Subcutaneous abdominal adipose tissue (tissue), 5 donors: ENCODE data around the gene UPK3A.

Experiments
- H3K27ac ChIP-seq: one replicate; pipeline ENCODE4 v1.7.0; 2013; ENCODE audit warnings: low read depth, mild to moderate bottlenecking, inconsistent platforms, low read length, moderate library complexity
- H3K27me3 ChIP-seq, 5 donors: one replicate each; pipeline ENCODE4 v1.7.0; 2013; ENCODE audit warnings: low read length in 5 of 5, inconsistent platforms in 1 of 5; ENCODE audit not compliant: control insufficient read depth in 5 of 5, insufficient read depth in 4 of 5
- H3K36me3 ChIP-seq, 5 donors: one replicate each; pipeline ENCODE4 v1.7.0; 2013; ENCODE audit warnings: low read length in 5 of 5; ENCODE audit not compliant: control insufficient read depth in 5 of 5, insufficient read depth in 5 of 5
- H3K4me1 ChIP-seq, 5 donors: one replicate each; pipeline ENCODE4 v1.7.0; 2013; ENCODE audit warnings: low read length in 5 of 5, mild to moderate bottlenecking in 3 of 5, moderate library complexity in 1 of 5; ENCODE audit not compliant: control insufficient read depth in 5 of 5, insufficient read depth in 5 of 5
- H3K4me3 ChIP-seq, 5 donors: one replicate each; pipeline ENCODE4 v1.7.0; 2013; ENCODE audit warnings: low read length in 5 of 5, low read depth in 1 of 5
- H3K9ac ChIP-seq, 5 donors: one replicate each; pipeline ENCODE4 v1.7.0; 2013; ENCODE audit warnings: low read length in 5 of 5, mild to moderate bottlenecking in 4 of 5, moderate library complexity in 3 of 5
- H3K9me3 ChIP-seq, 5 donors: one replicate each; pipeline ENCODE4 v1.7.0; 2013; ENCODE audit warnings: low read length in 5 of 5; ENCODE audit not compliant: control insufficient read depth in 5 of 5
- donor health status: healthy.
- donor health status: healthy.
- donor health status: healthy.
- donor health status: healthy.
- donor health status: healthy.

The UPK3A gene

DNA sequence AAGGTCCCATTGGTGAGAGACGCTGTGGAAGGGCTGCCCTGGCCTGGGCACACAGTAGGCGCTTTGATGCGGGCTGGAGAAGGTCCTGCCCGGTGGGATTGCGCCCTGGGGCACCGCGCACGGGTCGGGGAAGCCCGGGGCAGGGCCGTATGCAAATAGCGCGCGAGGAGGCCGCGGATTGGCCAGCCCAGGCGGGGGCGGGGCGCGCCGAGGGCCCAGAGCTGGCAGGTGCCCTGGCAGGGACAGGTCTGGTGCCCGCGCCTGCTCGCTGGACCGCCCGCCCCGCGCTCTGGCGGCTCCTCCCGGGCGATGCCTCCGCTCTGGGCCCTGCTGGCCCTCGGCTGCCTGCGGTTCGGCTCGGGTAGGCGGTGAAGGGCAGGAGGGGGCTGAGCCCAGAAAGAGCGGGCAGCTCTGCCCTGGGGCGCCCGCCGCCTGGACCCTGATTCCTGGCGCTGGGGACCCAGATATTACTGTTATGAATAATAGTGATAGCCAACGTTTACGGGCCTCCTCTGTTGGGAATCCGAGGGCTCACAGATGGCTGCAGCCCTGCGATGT, at the start of gene UPK3A:
UPK3A (plus strand) TSS at position 245 of the 558 bp plus-strand sequence; CDS start at position 310, 65 bp downstream.
- Histone ChIP-seq H3K27ac (no peak within 1 kb of the TSS), H3K4me3 (peak within 1 kb of the TSS in 3 of 5 donors; percentile 8 to 56 (median 29)), H3K9ac (peak within 1 kb of the TSS in 2 of 5 donors; percentile 39 to 41)

DNA sequence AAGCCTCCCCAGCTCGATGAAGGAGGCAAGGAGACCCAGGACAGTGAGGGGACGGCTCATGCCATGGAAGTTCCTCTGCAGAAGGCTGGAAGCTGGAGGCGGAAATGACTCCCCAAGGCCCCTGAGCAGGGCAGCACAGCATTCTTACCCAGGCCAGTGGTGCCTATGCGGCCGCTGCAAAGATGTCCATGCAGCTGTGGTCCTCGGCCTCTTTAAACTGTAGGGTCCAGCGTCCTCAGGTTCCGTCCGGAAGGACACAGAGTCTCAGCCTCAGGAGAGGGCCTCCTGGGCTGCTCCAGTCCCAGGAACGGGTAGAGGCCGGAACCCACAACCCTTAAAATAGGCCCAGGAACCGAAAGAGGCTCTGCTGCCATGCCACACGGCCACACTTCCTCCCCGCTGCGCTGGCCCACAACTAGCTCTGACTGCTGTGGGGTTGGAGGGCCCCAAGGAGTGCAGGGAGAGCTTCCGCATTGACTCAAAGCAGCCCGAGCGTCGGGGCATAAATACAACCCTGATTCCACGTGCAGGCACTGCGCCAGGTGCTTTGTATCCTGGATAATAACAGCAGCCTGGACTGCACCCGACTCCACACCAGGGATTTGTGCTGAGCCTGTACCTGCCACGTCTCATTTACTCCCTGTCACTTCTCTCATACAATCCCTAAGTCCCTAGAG, 49.5 kb upstream of the UPK3A start:
- Histone ChIP-seq H3K36me3 (peaks cover 0 to 17% (median 4%) of the 10 kb centered on the region in 5 donors), H3K4me3 (peak overlapping the region in 2 of 5 donors; percentile 2 to 4), H3K9ac (peak overlapping the region in 1 of 5 donors; percentile 19), H3K27ac (no peak overlapping the region), H3K27me3 (no peaks in the 10 kb centered on the region), H3K9me3 (no peaks in the 10 kb centered on the region), H3K4me1 (peaks cover 0 to 76% (median 53%) of the 10 kb centered on the region in 5 donors)

More for the DNA sequence above, at the start of gene UPK3A:
- H3K9me3 ChIP-seq: no peaks in the 10 kb centered on the region
- H3K36me3 ChIP-seq: no peaks in the 10 kb centered on the region
- peaks cover 11 to 30% (median 15%) of the 10 kb centered on the region in 5 donors for H3K27me3 ChIP-seq
- peaks cover 0 to 24% (median 10%) of the 10 kb centered on the region in 5 donors for H3K4me1 ChIP-seq

DNA sequence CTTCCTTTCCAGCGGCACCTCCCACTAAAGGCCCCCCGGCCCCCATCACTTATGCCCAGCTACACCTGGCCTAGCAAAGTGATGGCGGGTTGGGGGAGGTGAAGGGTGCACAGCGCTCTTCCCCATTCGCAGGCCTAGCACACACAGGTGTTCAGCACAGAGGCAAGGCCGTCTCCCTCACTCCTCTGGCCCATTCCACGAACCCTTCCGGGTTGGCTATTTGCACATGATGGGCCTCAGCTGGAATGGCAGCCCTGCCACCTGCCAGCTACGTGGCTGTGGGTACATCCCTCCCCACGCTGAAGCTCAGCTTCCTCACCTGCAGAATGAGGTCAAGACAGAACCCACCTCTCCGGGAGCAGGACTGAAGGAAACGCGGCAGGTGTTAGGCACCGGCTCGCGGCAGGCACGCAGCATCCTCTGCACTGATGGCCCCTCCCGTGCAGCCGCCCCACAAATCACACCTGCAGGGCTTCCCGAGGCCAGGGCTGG, 48.9 kb upstream of the UPK3A start:
- Histone ChIP-seq H3K27ac (no peak overlapping the region), H3K4me1 (peaks cover 0 to 78% (median 55%) of the 10 kb centered on the region in 5 donors), H3K9ac (no peak overlapping the region)

DNA sequence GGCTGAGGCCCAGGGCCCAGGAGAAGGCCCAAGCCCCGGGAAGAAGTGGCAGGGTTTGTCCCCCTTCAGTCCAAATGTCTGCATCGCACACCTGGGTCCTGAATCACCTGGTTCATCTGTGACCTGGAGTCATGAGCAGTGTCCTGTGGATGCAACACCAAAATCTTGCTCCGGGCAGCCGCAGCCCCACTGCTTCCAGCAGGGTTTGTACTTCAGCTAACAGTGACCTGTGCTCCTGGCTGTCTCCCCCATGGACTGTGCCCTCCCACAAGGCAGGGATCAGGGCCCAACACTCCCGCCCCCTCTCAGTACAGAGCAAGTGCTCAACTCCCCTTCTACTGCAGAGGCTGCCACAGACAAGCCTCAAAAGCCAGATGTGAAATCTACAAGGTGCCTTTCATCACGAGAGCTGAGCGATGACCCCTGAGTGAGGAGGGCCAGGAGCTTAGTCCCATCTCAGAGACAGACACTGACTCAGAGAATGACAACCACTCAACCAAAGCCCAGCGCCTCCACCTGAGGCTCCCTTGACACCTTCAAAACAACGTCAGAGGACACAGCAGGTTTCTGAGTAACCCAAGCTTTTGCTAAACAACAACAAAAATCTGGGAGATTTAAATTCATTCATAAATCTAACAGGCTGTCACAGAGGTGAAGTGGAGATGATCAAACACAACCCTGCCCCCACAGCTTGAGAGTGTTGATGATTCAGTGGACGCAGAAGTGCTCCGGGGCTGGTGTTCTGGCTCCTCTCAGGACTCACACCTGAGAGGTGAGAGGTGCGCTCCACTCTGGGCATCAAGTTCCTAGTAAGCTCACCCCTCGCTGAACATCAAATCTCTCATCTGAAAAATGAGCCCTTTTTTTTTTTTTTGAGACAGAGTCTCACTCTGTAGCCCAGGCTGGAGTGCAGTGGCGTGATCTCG, 47.4 kb upstream of the UPK3A start:
- H3K9ac ChIP-seq: no peak overlapping the region
- no peak overlapping the region for H3K4me3 ChIP-seq
- no peak overlapping the region for H3K27ac ChIP-seq
- peaks cover 0 to 17% (median 4%) of the 10 kb centered on the region in 5 donors for H3K36me3 ChIP-seq
- no peaks in the 10 kb centered on the region for H3K9me3 ChIP-seq
- peaks cover 0 to 83% (median 59%) of the 10 kb centered on the region in 5 donors for H3K4me1 ChIP-seq
- no peaks in the 10 kb centered on the region for H3K27me3 ChIP-seq

More for the DNA sequence above, 48.9 kb upstream of the UPK3A start:
- H3K36me3 ChIP-seq: peaks cover 0 to 17% (median 4%) of the 10 kb centered on the region in 5 donors
- H3K4me3 ChIP-seq: peak overlapping the region in 1 of 5 donors; percentile 4
- H3K27me3 ChIP-seq: no peaks in the 10 kb centered on the region
- H3K9me3 ChIP-seq: no peaks in the 10 kb centered on the region

DNA sequence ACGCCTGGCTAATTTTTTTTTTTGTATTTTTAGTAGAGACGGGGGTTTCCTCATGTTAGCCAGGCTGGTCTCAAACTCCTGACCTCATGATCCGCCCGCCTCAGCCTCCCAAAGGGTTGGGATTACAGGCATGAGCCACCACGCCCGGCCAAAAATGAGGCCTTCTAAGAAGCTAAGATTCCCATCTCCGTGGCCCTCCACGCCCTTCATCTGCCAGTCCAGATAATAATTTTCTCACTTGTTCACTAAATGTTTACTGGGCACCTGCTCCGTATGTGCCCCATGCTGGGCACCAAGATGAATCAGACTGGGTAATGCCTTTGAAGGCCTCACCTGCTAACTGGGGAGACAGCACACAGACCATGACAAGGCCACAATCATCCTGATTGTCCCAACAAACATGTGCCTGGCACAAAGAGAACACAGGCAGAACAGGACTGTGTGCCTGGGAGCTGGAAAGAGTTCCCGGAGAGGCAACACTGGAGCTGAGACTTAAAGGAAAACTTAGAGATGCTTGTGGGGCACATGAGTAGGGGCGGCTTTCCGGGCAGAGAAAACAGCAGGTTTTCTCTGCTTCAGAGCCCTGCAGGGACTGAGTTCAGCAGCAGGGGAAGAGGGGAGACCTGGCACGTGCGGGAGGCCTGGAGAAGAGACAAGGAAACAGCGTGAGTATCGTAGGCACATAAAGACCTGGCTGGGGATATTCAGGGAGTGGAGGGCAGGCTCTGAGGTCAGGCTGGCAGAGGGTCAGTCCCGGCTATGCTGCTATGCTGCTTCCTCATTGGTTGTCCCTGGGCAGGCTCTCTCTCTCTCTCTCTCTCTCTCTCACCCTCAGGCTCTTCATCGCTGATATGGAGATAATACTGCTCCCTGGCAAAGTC, 46.4 kb upstream of the UPK3A start:
- no peaks in the 10 kb centered on the region for H3K27me3 ChIP-seq
- H3K4me1 ChIP-seq: peaks cover 0 to 80% (median 59%) of the 10 kb centered on the region in 5 donors
- peaks cover 0 to 17% (median 4%) of the 10 kb centered on the region in 5 donors for H3K36me3 ChIP-seq
- H3K4me3 ChIP-seq: no peak overlapping the region
- no peak overlapping the region for H3K27ac ChIP-seq
- no peaks in the 10 kb centered on the region for H3K9me3 ChIP-seq
- H3K9ac ChIP-seq: no peak overlapping the region

DNA sequence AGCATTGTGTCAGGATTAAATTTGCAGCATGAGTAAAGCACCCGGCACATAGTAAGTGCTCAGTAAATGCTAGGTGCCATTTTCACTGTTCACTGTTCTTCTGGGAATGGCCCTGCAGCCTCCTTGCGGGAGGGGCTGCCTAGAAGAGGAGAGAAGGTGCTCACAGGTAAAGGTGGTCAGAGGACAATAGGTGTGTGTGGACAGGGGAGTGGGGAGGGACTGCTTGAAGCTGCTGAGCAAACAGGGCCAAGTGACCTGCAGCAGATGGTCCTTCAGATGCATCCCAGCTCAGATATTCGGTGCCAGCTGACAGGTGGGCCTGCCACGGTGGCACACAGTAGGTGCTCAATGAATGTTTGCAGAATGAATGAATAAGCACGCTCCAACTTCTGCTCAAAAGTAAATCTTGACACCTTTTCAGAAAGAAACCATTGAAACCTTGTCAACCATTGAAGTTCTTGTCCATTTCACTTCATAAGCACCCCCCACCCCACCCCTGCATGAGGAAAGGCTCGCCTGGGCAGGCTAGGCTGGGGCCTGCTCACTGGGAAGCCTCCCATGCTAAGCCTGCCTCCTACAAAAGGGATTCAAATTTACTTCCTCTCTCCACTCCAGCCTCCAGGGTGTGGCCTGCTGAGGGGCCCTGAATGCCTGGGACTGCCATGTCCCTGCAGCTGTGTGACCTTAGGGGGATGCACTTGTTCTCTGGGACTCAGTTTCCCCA, 45.6 kb upstream of the UPK3A start:
- no peak overlapping the region for H3K27ac ChIP-seq
- no peaks in the 10 kb centered on the region for H3K9me3 ChIP-seq
- H3K4me3 ChIP-seq: peak overlapping the region; percentile 53 to 84 (median 77)
- peaks cover 0 to 72% (median 52%) of the 10 kb centered on the region in 5 donors for H3K4me1 ChIP-seq
- peak overlapping the region in 4 of 5 donors; percentile 4 to 44 (median 19) for H3K9ac ChIP-seq
- peaks cover 0 to 17% (median 4%) of the 10 kb centered on the region in 5 donors for H3K36me3 ChIP-seq
- no peaks in the 10 kb centered on the region for H3K27me3 ChIP-seq

DNA sequence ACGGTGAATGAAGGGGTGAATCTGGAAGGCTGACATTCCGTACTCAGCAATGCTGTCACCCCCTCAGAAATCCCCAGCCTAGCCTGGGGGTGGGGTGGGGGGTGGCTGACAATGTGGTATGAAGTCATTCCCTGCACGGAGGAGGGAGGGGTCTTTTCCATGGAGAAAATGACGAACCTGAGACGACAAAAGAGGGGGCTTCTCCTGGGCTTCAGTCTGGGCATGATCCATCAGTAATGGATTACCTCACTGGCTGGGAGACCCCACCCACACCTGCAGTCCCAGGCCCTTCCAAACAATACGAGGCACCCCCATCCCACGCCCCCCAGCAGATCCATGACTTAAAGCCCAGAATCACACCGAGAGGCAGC, 45.1 kb upstream of the UPK3A start:
- Histone ChIP-seq H3K27me3 (no peaks in the 10 kb centered on the region), H3K27ac (no peak overlapping the region), H3K4me3 (peak overlapping the region; percentile 53 to 84 (median 77)), H3K4me1 (peaks cover 0 to 66% (median 47%) of the 10 kb centered on the region in 5 donors), H3K9me3 (no peaks in the 10 kb centered on the region), H3K9ac (peak overlapping the region; percentile 16 to 76 (median 74)), H3K36me3 (peaks cover 0 to 17% (median 4%) of the 10 kb centered on the region in 5 donors)

DNA sequence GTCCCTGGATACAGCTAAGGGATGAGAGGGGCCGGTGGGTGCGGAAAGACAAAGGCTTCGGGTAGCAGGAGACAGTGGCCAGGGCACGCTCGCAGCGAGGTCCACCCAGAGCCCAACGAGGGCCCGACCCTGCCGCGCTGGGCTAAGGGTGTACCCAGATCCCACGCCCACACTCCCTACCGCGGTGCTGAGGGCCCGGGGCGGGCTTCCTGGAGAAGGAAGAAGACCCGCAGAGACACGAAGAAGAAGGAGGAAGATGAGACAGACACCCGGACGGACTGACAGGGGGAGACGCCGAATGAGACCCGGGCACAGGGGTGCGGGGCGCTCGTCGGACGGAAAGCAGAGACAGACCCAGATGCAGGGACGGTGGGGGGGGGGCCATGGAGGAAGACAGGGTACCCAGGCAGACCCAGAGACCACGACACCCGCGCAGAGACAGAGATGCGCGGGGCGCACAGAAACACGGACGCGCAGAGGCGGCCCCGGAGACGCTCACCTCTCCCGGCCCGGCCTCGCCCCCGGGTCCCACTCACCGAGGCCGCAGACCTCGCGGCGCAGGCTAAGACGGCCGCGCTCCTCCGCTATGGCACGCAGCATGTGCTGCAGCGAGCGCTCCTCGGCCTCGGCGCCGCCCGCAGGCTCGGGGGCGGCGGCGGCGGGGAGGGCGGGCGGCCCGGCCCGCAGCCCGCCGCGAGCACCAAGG, 44.5 kb upstream of the UPK3A start:
- Histone ChIP-seq H3K4me3 (peak overlapping the region in 4 of 5 donors; percentile 71 to 84 (median 80)), H3K4me1 (peaks cover 0 to 60% (median 47%) of the 10 kb centered on the region in 5 donors), H3K9ac (peak overlapping the region in 4 of 5 donors; percentile 44 to 76 (median 75)), H3K9me3 (no peaks in the 10 kb centered on the region), H3K27me3 (no peaks in the 10 kb centered on the region), H3K36me3 (peaks cover 0 to 17% (median 4%) of the 10 kb centered on the region in 5 donors), H3K27ac (no peak overlapping the region)
